GM23338 (cell line): Measurements from ENCODE around the gene MAD1L1. TPM values are rescaled to one million over a fixed set of nuclear protein-coding genes. Genes with fewer than 3 reads are reported as not detected.

Experiments used
- ATAC-seq: fragments of 200-7000 bp; cut with Tn5 transposase; 3 replicates; pipeline ENCODE4 v1.9.1; 2020
- DNase-seq: peaks from one replicate; pipeline ENCODE4 v3.0.0-alpha.2; 2015; ENCODE audit warnings: low spot score
- H2AFZ ChIP-seq: fragments of 200-600 bp; sonication (generic); 2 replicates; pipeline ENCODE4 v1.8.0; 2016; ENCODE audit warnings: antibody characterized with exemption, mild to moderate bottlenecking, moderate library complexity
- H3F3A ChIP-seq: fragments of 200-600 bp; sonication (generic); replicated peaks from 2 replicates; pipeline ENCODE4 v1.8.0; 2017; ENCODE audit warnings: antibody characterized with exemption, mixed run types, low read depth
- H3K27ac ChIP-seq: fragments of 200-600 bp; sonication (generic); 2 replicates; pipeline ENCODE4 v1.6.1; 2016; ENCODE audit warnings: low read depth
- H3K27me3 ChIP-seq: fragments of 200-600 bp; sonication (generic); 2 replicates; pipeline ENCODE4 v1.8.0; 2016; ENCODE audit warnings: mild to moderate bottlenecking, mixed run types, moderate library complexity; ENCODE audit not compliant: insufficient read depth
- H3K36me3 ChIP-seq: fragments of 200-600 bp; sonication (generic); 2 replicates; pipeline ENCODE4 v1.8.0; 2016; ENCODE audit warnings: mild to moderate bottlenecking; ENCODE audit not compliant: insufficient read depth
- H3K4me1 ChIP-seq: fragments of 200-600 bp; sonication (generic); 2 replicates; pipeline ENCODE4 v1.8.0; 2016; ENCODE audit warnings: mild to moderate bottlenecking, moderate library complexity; ENCODE audit not compliant: insufficient read depth
- H3K4me2 ChIP-seq: fragments of 200-600 bp; sonication (generic); 2 replicates; pipeline ENCODE4 v1.7.1; 2017; ENCODE audit warnings: mixed run types
- H3K4me3 ChIP-seq: fragments of 200-600 bp; sonication (generic); 2 replicates; pipeline ENCODE4 v1.6.1; 2016; ENCODE audit warnings: mixed run types
- H3K79me2 ChIP-seq: fragments of 200-600 bp; sonication (generic); replicated peaks from 2 replicates; pipeline ENCODE4 v1.8.0; 2017; ENCODE audit warnings: mild to moderate bottlenecking; ENCODE audit not compliant: insufficient read depth
- H3K9me2 ChIP-seq: fragments of 200-600 bp; sonication (generic); 2 replicates; pipeline ENCODE4 v1.8.0; 2017; ENCODE audit not compliant: insufficient read depth
- H4K20me1 ChIP-seq: fragments of 200-600 bp; sonication (generic); replicated peaks from 2 replicates; pipeline ENCODE4 v1.8.0; 2017; ENCODE audit warnings: mild to moderate bottlenecking; ENCODE audit not compliant: insufficient read depth
- H3K27ac Mint-ChIP-seq: 2 replicates; pipeline ENCODE4 v1.8.0; 2020; ENCODE audit warnings: inconsistent platforms, mild to moderate bottlenecking, moderate library complexity, mixed read lengths
- H3K27me3 Mint-ChIP-seq: 3 replicates; pipeline ENCODE4 v1.8.0; 2022; ENCODE audit warnings: low read depth, mild to moderate bottlenecking, moderate library complexity, mixed read lengths, inconsistent platforms; ENCODE audit not compliant: insufficient read depth, poor library complexity
- H3K36me3 Mint-ChIP-seq: 3 replicates; pipeline ENCODE4 v1.8.0; 2021; ENCODE audit warnings: low read depth, mild to moderate bottlenecking, inconsistent platforms, moderate library complexity, mixed read lengths
- H3K4me1 Mint-ChIP-seq: 3 replicates; pipeline ENCODE4 v1.8.0; 2020; ENCODE audit warnings: mild to moderate bottlenecking, inconsistent platforms, mixed read lengths
- H3K4me3 Mint-ChIP-seq: 3 replicates; pipeline ENCODE4 v1.8.0; 2021; ENCODE audit warnings: moderate library complexity, mild to moderate bottlenecking, inconsistent platforms, mixed read lengths
- H3K9me3 Mint-ChIP-seq: 3 replicates; pipeline ENCODE4 v1.8.0; 2020; ENCODE audit warnings: moderate library complexity, mild to moderate bottlenecking, inconsistent platforms, mixed read lengths
- CREB1 ChIP-seq: fragments of 250-450 bp; sonication (Bioruptor Pico); IDR thresholded peaks from 2 replicates; pipeline ENCODE4 v1.5.0; 2020; ENCODE audit warnings: low read depth, mild to moderate bottlenecking, moderate library complexity
- EZH2 ChIP-seq: fragments of 200-600 bp; sonication (generic); IDR thresholded peaks from one replicate; pipeline ENCODE4 v1.8.0; 2017; ENCODE audit warnings: antibody characterized with exemption, mild to moderate bottlenecking, low read depth; ENCODE audit not compliant: unreplicated experiment
- EZH2phosphoT487 ChIP-seq: fragments of 200-600 bp; sonication (generic); IDR thresholded peaks from one replicate; pipeline ENCODE4 v1.8.1; 2018; ENCODE audit warnings: antibody characterized with exemption; ENCODE audit not compliant: unreplicated experiment
- JUNB ChIP-seq: IDR thresholded peaks from one replicate; pipeline ENCODE4 v1.6.1; 2016; ENCODE audit warnings: antibody characterized with exemption; ENCODE audit not compliant: unreplicated experiment
- NANOG ChIP-seq: IDR thresholded peaks from 2 replicates; pipeline ENCODE4 v1.6.1; 2016; ENCODE audit warnings: antibody characterized with exemption, borderline replicate concordance
- POLR2AphosphoS5 ChIP-seq: IDR thresholded peaks from 2 replicates; pipeline ENCODE4 v1.6.1; 2016; ENCODE audit warnings: antibody characterized with exemption, low read depth
- STAT1 ChIP-seq: IDR thresholded peaks from one replicate; pipeline ENCODE4 v1.6.1; 2016; ENCODE audit warnings: antibody characterized with exemption; ENCODE audit not compliant: unreplicated experiment
- ZNF114 ChIP-seq: fragments of 250-450 bp; sonication (Bioruptor Pico); IDR thresholded peaks from 2 replicates; pipeline ENCODE4 v1.5.0; 2020; ENCODE audit warnings: mild to moderate bottlenecking, moderate library complexity
- ZNF331 ChIP-seq: fragments of 250-450 bp; sonication (Bioruptor Pico); IDR thresholded peaks from 2 replicates; pipeline ENCODE4 v1.5.0; 2020; ENCODE audit warnings: low read depth, mild to moderate bottlenecking, moderate library complexity
- polyA plus RNA-seq: library from polyadenylated mRNA; unstranded; fragments of >200 nt; fragmentation: Nextera tagmentation; extraction: Ambion mirVana; gene quantifications from 2 replicates; pipeline ENCODE4 v1.2.1, GENCODE V29; 2016
- total RNA-seq: library from RNA; depleted of rRNA; stranded (reverse); fragments of >200 nt; shearing (Covaris generic); gene quantifications from 2 replicates; pipeline ENCODE4 v1.2.3, GENCODE V29; 2014
- TF ChIP-seq, protein P1 (sequence below): fragments of 250-450 bp; sonication (Bioruptor Pico); IDR thresholded peaks from 2 replicates; pipeline ENCODE4 v1.5.0; 2020; ENCODE audit warnings: mild to moderate bottlenecking, moderate library complexity
- TF ChIP-seq, protein P2 (sequence below), 2 experiments: fragments of 200-600 bp in 1 of 2; sonication (generic) in 1 of 2; conservative IDR thresholded peaks; 2 replicates each; pipeline versions ENCODE4 v1.5.1 to v1.6.1; 2016 to 2017; ENCODE audit warnings: antibody characterized with exemption in 2 of 2, low read depth in 2 of 2, mild to moderate bottlenecking in 2 of 2, moderate library complexity in 1 of 2
- TF ChIP-seq, protein P3 (sequence below): IDR thresholded peaks from 2 replicates; pipeline ENCODE4 v1.6.1; 2016; ENCODE audit warnings: antibody characterized with exemption
- TF ChIP-seq, protein P4 (sequence below): IDR thresholded peaks from one replicate; pipeline ENCODE4 v1.6.1; 2018; ENCODE audit warnings: antibody characterized with exemption; ENCODE audit not compliant: unreplicated experiment

MAD1L1 gene
- total and polyA plus RNA-seq, 2 experiments from 2014 or later: 40.3 to 59.3 TPM

DNA sequence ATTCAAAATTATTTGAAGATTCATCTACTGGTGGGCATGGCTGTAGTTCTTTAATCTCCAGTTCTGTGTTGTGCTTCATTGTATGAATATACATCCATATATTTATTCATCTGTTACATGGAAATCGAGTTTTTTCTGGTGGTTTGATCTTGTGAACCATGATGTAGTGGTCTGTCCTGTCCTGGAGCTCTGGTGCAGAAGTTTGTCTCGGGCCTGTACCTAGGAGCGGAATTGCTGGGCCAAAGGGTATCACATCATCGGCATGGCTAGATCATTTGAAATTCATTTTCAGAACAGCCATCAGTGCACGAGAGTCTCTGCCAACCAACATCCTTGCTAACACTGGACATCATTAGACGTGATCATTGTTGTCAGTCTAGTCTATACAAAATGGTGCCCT lies 455.6 kb downstream of the MAD1L1 start (continued):
- no peak for TF ChIP-seq ZNF114 (CRISPR knock-in tag)

DNA sequence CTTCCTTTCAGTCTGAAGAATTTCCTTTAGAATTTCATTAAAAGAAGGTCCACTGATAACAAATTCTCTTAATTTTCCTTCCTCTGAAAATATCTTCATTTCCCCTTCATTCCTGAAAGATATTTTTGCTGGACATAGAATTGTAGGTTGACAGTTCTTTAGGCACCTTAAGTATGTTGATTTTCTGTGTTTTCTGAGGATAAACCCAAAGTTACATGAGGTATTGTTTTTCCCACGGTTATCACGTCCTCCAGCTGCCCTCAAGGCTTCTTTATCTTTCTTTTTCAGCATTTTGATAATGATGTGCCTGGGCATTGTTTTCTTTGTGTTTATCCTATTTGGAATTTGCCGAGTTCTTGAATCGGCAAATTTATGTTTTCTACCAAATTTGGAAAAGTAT lies 457.4 kb downstream of the MAD1L1 start:
- Histone ChIP-seq H4K20me1 (no peaks in the 10 kb centered on the region), H3F3A (no peaks in the 10 kb centered on the region), H3K4me1 (no peaks in the 10 kb centered on the region), H3K27ac (no peak overlapping the region), H3K79me2 (no peaks in the 10 kb centered on the region), H2AFZ (no peak overlapping the region), H3K27me3 (no peaks in the 10 kb centered on the region), H3K9me2 (no peaks in the 10 kb centered on the region), H3K4me3 (no peak overlapping the region), H3K4me2 (no peak overlapping the region), H3K36me3 (no peaks in the 10 kb centered on the region)
- no peak for DNase-seq
- Mint-ChIP-seq H3K9me3 (peaks cover 26% of the 10 kb centered on the region; the same call in 2 of the 3 replicates), H3K36me3 (no peaks in the 10 kb centered on the region), H3K4me1 (no peaks in the 10 kb centered on the region), H3K27me3 (no peaks in the 10 kb centered on the region), H3K4me3 (no peak overlapping the region), H3K27ac (no peak overlapping the region)
- TF ChIP-seq CREB1 (no peak), POLR2AphosphoS5 (no peak), EZH2phosphoT487 (no peak), ZNF114 (CRISPR knock-in tag) (no peak), STAT1 (no peak), ZNF331 (CRISPR knock-in tag) (no peak), JUNB (no peak), NANOG (no peak), EZH2 (no peak)
- TF ChIP-seq, protein P1, sequence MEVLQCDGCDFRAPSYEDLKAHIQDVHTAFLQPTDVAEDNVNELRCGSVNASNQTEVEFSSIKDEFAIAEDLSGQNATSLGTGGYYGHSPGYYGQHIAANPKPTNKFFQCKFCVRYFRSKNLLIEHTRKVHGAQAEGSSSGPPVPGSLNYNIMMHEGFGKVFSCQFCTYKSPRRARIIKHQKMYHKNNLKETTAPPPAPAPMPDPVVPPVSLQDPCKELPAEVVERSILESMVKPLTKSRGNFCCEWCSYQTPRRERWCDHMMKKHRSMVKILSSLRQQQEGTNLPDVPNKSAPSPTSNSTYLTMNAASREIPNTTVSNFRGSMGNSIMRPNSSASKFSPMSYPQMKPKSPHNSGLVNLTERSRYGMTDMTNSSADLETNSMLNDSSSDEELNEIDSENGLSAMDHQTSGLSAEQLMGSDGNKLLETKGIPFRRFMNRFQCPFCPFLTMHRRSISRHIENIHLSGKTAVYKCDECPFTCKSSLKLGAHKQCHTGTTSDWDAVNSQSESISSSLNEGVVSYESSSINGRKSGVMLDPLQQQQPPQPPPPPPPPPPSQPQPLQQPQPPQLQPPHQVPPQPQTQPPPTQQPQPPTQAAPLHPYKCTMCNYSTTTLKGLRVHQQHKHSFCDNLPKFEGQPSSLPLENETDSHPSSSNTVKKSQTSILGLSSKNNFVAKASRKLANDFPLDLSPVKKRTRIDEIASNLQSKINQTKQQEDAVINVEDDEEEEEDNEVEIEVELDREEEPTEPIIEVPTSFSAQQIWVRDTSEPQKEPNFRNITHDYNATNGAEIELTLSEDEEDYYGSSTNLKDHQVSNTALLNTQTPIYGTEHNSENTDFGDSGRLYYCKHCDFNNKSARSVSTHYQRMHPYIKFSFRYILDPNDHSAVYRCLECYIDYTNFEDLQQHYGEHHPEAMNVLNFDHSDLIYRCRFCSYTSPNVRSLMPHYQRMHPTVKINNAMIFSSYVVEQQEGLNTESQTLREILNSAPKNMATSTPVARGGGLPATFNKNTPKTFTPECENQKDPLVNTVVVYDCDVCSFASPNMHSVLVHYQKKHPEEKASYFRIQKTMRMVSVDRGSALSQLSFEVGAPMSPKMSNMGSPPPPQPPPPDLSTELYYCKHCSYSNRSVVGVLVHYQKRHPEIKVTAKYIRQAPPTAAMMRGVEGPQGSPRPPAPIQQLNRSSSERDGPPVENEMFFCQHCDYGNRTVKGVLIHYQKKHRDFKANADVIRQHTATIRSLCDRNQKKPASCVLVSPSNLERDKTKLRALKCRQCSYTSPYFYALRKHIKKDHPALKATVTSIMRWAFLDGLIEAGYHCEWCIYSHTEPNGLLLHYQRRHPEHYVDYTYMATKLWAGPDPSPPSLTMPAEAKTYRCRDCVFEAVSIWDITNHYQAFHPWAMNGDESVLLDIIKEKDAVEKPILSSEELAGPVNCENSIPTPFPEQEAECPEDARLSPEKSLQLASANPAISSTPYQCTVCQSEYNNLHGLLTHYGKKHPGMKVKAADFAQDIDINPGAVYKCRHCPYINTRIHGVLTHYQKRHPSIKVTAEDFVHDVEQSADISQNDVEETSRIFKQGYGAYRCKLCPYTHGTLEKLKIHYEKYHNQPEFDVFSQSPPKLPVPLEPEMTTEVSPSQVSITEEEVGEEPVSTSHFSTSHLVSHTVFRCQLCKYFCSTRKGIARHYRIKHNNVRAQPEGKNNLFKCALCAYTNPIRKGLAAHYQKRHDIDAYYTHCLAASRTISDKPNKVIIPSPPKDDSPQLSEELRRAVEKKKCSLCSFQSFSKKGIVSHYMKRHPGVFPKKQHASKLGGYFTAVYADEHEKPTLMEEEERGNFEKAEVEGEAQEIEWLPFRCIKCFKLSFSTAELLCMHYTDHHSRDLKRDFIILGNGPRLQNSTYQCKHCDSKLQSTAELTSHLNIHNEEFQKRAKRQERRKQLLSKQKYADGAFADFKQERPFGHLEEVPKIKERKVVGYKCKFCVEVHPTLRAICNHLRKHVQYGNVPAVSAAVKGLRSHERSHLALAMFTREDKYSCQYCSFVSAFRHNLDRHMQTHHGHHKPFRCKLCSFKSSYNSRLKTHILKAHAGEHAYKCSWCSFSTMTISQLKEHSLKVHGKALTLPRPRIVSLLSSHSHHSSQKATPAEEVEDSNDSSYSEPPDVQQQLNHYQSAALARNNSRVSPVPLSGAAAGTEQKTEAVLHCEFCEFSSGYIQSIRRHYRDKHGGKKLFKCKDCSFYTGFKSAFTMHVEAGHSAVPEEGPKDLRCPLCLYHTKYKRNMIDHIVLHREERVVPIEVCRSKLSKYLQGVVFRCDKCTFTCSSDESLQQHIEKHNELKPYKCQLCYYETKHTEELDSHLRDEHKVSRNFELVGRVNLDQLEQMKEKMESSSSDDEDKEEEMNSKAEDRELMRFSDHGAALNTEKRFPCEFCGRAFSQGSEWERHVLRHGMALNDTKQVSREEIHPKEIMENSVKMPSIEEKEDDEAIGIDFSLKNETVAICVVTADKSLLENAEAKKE (CRISPR knock-in tag): no peak
- TF ChIP-seq, protein P2, sequence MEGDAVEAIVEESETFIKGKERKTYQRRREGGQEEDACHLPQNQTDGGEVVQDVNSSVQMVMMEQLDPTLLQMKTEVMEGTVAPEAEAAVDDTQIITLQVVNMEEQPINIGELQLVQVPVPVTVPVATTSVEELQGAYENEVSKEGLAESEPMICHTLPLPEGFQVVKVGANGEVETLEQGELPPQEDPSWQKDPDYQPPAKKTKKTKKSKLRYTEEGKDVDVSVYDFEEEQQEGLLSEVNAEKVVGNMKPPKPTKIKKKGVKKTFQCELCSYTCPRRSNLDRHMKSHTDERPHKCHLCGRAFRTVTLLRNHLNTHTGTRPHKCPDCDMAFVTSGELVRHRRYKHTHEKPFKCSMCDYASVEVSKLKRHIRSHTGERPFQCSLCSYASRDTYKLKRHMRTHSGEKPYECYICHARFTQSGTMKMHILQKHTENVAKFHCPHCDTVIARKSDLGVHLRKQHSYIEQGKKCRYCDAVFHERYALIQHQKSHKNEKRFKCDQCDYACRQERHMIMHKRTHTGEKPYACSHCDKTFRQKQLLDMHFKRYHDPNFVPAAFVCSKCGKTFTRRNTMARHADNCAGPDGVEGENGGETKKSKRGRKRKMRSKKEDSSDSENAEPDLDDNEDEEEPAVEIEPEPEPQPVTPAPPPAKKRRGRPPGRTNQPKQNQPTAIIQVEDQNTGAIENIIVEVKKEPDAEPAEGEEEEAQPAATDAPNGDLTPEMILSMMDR (conservative IDR thresholded peaks at IDR 0.05; ENCODE audit: low read depth in 2 of 2): no peak
- TF ChIP-seq, protein P3, sequence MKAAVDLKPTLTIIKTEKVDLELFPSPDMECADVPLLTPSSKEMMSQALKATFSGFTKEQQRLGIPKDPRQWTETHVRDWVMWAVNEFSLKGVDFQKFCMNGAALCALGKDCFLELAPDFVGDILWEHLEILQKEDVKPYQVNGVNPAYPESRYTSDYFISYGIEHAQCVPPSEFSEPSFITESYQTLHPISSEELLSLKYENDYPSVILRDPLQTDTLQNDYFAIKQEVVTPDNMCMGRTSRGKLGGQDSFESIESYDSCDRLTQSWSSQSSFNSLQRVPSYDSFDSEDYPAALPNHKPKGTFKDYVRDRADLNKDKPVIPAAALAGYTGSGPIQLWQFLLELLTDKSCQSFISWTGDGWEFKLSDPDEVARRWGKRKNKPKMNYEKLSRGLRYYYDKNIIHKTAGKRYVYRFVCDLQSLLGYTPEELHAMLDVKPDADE: no peak
- TF ChIP-seq, protein P4, sequence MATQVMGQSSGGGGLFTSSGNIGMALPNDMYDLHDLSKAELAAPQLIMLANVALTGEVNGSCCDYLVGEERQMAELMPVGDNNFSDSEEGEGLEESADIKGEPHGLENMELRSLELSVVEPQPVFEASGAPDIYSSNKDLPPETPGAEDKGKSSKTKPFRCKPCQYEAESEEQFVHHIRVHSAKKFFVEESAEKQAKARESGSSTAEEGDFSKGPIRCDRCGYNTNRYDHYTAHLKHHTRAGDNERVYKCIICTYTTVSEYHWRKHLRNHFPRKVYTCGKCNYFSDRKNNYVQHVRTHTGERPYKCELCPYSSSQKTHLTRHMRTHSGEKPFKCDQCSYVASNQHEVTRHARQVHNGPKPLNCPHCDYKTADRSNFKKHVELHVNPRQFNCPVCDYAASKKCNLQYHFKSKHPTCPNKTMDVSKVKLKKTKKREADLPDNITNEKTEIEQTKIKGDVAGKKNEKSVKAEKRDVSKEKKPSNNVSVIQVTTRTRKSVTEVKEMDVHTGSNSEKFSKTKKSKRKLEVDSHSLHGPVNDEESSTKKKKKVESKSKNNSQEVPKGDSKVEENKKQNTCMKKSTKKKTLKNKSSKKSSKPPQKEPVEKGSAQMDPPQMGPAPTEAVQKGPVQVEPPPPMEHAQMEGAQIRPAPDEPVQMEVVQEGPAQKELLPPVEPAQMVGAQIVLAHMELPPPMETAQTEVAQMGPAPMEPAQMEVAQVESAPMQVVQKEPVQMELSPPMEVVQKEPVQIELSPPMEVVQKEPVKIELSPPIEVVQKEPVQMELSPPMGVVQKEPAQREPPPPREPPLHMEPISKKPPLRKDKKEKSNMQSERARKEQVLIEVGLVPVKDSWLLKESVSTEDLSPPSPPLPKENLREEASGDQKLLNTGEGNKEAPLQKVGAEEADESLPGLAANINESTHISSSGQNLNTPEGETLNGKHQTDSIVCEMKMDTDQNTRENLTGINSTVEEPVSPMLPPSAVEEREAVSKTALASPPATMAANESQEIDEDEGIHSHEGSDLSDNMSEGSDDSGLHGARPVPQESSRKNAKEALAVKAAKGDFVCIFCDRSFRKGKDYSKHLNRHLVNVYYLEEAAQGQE: no peak
- ATAC-seq: no peak
